HG02678 (cell line): ENCODE data around the gene HHAT.

Experiments used
- ATAC-seq: cut with Tn5 transposase; IDR thresholded peaks from one replicate; pipeline ENCODE4 v1.9.1; 2021; ENCODE audit warnings: mild to moderate bottlenecking, moderate library complexity; ENCODE audit not compliant: unreplicated experiment

The HHAT gene

DNA sequence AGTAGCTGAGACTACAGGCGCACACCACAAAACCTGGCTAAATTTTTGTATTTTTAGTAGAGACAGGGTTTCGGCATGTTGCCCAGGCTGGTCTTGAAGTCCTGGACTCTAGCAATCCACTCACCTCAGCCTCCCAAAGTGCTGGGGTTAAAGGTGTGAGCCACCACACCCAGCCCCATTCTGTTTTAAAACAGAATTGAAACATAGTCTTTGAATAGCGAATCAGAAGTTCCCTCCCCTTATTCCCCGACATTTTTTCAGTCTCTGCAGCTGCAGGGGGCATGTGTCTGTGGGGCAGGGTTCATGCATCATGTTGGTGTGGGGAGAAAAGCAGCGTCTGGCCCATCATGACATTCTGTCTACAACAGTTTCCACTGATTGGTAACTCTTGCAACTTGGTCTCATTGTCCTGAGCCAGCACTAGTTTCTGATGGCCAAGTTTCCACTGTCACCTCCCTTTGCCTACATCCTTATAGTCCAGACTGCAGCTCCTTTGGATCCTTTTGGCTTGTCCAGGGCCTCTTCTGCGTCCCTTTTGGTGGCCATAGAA lies 15.6 kb upstream of the HHAT start:
- ATAC-seq: no peak

- no peak for ATAC-seq
Observed at GRCh38 chr1:210313921-210314320, 14.8 kb upstream of the HHAT start.

DNA sequence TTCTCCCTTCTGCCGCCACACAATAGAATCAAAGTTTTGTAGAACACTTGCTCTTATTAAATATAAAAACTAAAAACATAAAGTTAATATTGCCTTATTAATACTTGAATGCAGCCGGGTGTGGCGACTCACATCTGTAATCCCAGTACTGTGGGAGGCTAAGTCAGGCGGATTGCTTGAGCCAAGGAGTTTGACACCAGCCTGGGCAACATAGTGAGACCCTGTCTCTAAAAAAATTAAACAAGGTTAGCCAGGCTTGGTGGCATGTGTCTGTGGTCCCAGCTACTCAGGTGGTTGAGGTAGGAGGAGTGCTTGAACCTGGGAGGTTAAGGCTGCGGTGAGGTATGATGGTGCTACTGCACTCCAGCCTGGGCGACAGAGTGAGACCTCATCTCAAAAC lies 13.2 kb upstream of the HHAT start:
- ATAC-seq: no peak

DNA sequence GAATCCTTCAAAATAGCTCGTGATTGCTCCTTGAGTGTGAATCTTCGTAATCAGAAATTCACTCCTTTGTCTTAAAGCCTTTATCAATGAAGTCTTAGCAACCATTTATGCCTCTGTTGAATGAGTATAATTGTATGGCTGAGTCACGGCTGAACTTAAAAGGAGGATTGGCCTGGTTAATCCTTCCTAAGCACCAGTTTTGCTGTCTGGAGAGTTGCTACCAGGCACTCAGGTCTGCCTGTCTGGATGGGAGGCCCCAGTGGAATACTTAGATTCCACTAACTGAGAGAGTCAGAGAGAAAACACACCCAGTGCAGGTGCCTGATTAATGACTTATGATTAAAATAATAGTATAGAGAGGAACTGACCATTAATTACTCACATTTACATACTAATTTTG lies 7.6 kb upstream of the HHAT start:
- ATAC-seq: no peak

DNA sequence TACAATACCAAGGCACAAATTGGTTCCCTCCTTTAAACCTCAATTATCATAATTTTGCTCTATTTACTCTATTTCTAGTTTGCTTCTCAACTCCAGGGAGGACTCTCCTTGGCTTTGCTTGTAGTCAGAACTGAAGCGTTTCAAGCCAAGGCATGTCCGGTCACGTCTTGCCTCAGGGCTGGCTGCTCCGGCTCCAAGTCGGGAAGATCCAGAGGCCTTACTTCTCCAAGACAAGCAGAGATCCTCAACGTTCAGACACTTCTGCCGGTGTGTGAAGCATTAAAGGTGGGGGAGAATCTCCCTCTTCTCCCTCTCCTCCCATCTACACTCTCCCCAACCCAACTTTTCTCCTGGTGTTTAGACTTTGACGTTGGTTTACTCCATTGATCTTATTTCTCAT lies 7.2 kb upstream of the HHAT start:
- no peak for ATAC-seq

DNA sequence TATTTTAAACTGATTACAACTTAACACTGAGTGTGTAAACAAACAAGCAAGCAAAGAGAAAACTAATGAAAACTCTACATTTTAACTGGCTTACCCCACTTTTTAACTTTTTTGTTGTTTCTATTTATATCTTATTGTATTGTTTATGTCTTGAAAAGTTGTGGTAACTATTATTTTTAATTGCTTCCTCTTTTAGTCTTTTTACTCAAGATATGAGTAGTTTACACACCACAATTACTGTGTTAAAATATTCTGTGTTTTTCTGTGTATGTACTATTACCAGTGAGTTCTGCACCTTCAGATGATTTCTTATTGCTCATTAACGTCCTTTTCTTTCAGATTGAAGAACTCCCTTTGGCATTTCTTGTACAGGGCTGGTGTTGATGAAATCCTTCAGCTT lies 4.7 kb upstream of the HHAT start:
- ATAC-seq: no peak

DNA sequence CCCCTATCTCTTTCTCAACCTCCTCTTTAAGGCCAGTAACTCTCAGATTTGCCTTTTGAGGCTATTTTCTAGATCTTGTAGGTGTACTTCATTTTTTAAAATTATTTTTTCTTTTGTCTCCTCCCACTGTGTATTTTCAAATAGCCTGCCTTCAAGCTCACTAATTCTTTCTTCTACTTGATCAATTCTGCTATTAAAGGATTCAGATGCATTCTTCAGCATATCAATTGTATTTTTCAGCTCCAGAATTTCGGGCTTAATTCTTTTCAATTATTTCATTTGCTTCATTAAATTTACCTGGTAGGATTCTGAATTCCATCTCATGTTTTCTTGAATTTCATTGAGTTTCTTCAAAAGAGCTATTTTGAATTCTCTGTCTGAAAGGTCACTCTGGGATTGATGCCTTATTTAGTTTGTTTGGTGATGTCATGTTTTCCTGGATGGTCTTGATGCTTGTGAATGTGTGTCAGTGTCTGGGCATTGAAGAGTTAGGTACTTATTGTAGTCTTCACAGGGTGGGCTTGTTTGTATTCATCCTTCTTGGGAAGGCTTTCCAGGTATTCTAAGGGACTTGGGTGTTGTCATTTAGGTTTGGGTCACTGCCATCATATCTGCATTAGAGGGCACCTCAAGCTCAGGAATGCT lies 3.6 kb upstream of the HHAT start:
- ATAC-seq: no peak

GRCh38 chr1:210328032-210328745 lies 513 bp upstream of the HHAT start:
- ATAC-seq: no peak

- no peak for ATAC-seq
Observed at GRCh38 chr1:210330279-210330866, 1.7 kb downstream of the HHAT start.

GRCh38 chr1:210332233-210332632 lies 3.5 kb downstream of the HHAT start:
- no peak for ATAC-seq

GRCh38 chr1:210332719-210333398 lies 4.2 kb downstream of the HHAT start:
- ATAC-seq: peak; percentile 78

- ATAC-seq: no peak
Observed at GRCh38 chr1:210335001-210335400, 6.3 kb downstream of the HHAT start.

- ATAC-seq: no peak
Observed at GRCh38 chr1:210336362-210336761, 7.7 kb downstream of the HHAT start.

DNA sequence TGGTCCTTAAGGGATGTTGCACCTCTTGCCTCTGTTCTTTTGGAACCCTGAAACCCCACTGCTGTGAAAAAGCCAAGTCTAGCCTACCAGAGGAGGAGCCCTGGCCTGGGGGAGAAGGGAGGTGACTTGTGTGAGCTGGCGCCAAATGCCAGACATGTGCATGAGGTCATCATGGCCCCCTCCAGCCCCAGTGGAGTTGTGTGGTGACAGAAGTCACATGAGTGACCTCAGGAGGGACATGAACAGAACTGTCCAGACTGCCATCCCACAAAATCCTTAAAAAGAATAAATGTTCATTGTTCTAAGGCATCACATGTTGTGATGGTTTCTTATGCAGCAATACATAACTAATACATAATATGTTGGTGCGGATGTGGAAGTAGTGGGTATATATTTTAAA lies 10.8 kb downstream of the HHAT start:
- no peak for ATAC-seq

DNA sequence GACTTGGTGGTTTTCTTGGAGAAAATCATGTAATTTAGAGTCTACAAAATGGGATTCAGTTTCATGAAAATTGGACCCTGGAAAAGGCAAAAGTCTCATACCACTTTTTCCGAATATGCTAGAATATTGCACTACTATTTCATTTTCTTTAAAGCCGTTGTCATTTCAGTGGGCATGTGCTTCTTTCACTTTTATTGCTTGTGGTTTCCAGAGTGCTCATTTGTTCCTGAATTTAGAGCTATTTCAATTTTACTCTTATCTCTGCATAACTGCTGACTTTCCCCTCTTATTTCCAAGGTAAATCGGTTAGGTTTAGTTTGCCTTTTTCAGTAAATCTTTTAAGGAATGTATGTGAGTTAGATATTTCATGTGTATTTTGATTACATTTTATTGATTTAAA lies 11.6 kb downstream of the HHAT start:
- ATAC-seq: peak; percentile 31

- ATAC-seq: no peak
Observed at GRCh38 chr1:210340841-210341240, 12.1 kb downstream of the HHAT start.

GRCh38 chr1:210342986-210343780 lies 14.5 kb downstream of the HHAT start:
- peak; percentile 55 for ATAC-seq

DNA sequence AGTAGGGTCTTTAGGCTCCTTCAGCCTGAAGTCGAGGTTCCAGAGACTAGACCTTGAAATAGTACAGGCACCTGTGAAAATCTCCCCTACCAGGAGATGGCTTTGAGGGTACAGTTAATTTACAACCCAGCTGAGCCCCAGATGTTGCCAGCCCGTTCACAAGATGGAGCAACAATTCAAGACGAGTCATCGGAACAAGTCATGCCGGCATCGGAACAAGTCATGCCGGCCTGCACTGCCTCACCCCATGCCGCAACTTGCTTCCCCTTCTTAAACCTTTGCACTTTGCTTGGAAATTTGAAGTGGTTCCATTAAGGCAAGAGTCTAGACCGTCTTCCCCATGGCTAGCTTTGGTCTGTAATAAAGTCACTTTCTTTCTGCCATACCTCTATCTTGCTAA lies 16.0 kb downstream of the HHAT start:
- ATAC-seq: no peak

DNA sequence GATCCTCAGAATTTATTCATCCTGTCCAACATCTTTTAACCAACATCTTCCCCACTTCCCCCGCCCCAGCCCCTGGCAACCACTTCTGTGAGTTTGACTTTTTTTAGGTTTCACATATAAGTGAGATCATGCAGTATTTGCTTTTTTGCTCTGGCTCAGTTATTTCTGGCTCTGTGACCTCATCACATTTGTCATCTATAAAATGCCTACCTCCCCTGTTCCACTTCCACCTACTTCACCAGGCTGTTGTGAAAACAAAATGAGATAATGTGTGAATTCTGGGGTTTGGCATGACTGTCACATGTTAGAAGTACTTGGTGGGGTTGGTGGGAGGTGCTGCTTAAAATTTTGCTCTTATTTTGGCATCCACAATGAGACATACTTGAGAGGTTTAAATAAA lies 18.4 kb downstream of the HHAT start:
- ATAC-seq: no peak

DNA sequence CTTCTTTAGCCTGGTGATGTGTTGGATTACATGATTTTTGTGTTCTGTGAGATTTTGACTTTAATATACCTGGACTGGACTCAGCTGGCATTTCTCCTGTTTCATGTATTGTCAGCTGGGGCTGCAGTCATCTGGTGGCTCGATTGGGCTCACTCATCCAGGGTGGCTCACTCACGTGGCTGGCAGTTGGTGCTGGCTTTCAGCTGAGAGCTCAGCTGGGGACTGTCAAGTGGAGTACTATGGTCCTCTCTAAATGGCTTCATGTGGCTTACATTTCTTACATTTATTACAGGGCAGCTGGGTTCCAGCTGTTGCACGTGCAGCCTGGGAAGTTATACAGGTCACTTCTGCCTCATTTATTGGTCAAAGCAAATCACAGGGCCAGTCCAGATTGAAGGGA lies 22.8 kb downstream of the HHAT start:
- ATAC-seq: no peak

GRCh38 chr1:210352575-210352974 lies 23.9 kb downstream of the HHAT start:
- ATAC-seq: no peak
